Esophagus squamous epithelium (tissue), 4 donors: ENCODE data around the gene DENND4C.

ENCODE experiments used
- CTCF ChIP-seq, 6 experiments: fragments of 450-650 bp in 4 of 6; fragments of 200-600 bp in 2 of 6; sonication (generic) in 2 of 6; IDR thresholded peaks; one replicate each; pipeline ENCODE4 v1.5.1; 2016 to 2019; ENCODE audit warnings: antibody characterized with exemption in 6 of 6, mild to moderate bottlenecking in 4 of 6, moderate library complexity in 4 of 6
- POLR2A ChIP-seq, 4 donors: fragments of 450-650 bp; IDR thresholded peaks; one replicate each; pipeline ENCODE4 v1.6.1; 2017; ENCODE audit warnings: antibody characterized with exemption in 4 of 4, mild to moderate bottlenecking in 4 of 4, moderate library complexity in 3 of 4

- no peak for TF ChIP-seq POLR2A (IDR thresholded peaks at IDR 0.05)
- no peak for TF ChIP-seq CTCF (IDR thresholded peaks at IDR 0.05)
Observed at GRCh38 chr9:19369107-19369506, 138.6 kb downstream of the DENND4C start.
